Adrenal gland (tissue), 5 donors: ENCODE data around the gene APOA5.

Experiments used
- CTCF ChIP-seq, 6 experiments: fragments of 450-650 bp in 4 of 6; fragments of 200-600 bp in 2 of 6; sonication (generic) in 1 of 6; IDR thresholded peaks; 1 replicate in 5 of 6; 2 replicates in 1 of 6; pipeline versions ENCODE4 v1.5.1 to v1.8.0; 2016 to 2021; ENCODE audit warnings: antibody characterized with exemption in 6 of 6, mild to moderate bottlenecking in 2 of 6, moderate library complexity in 1 of 6
- POLR2A ChIP-seq, 2 donors: fragments of 450-650 bp; IDR thresholded peaks; one replicate each; pipeline ENCODE4 v1.6.1; 2017; ENCODE audit warnings: antibody characterized with exemption in 2 of 2, mild to moderate bottlenecking in 2 of 2, moderate library complexity in 1 of 2
- donor health status: DM: no; HTN: no; CAD: no.

- TF ChIP-seq CTCF (IDR thresholded peaks at IDR 0.05) = no peak
- TF ChIP-seq POLR2A (IDR thresholded peaks at IDR 0.05) = no peak
These were observed 22.2 kb upstream of the APOA5 start for GRCh38 chr11:116813781-116814471.
